A673 (cell line): Measurements from ENCODE around the gene BSCL2. TPM values are rescaled to one million over a fixed set of nuclear protein-coding genes. Genes with fewer than 3 reads are reported as not detected.
A peak's percentile ranks its signal among the peaks of the same experiment; 100 is the strongest.

Experiments used
- BruUV-seq: library from RNA; stranded (reverse); fragments of 400-500 nt; replicated peaks from 2 replicates; lab custom pipeline; 2021; lab: Mats Ljungman, UMichigan
- CTCF ChIA-PET: fragments of 300-600 bp; sonication (Branson Sonifier 250); formaldehyde crosslinking; loops from one replicate; lab custom pipeline; 2022; ENCODE audit warnings: antibody characterized with exemption; lab: Charles Lee
- POLR2A ChIA-PET: fragments of 300-600 bp; sonication (Branson Sonifier 250); formaldehyde crosslinking; loops from one replicate; lab custom pipeline; 2022; ENCODE audit warnings: antibody characterized with exemption; ENCODE audit not compliant: low non-redundant PET; lab: Charles Lee
- DNase-seq: peaks from one replicate; pipeline ENCODE4 v3.0.0-alpha.2; 2015; ENCODE audit warnings: low spot score
- H3K27ac ChIP-seq: fragments of 200-600 bp; sonication (generic); 2 replicates; pipeline ENCODE4 v1.5.1; 2016; ENCODE audit warnings: mixed run types, low read depth, mild to moderate bottlenecking, mixed read lengths, antibody characterized with exemption, low read length; ENCODE audit not compliant: poor library complexity, severe bottlenecking
- H3K27me3 ChIP-seq: fragments of 200-600 bp; sonication (generic); replicated peaks from 2 replicates; pipeline ENCODE4 v1.6.1; 2017; ENCODE audit warnings: mixed run types, low read depth, mild to moderate bottlenecking, mixed read lengths, antibody characterized with exemption, low read length; ENCODE audit not compliant: insufficient read depth, poor library complexity
- H3K36me3 ChIP-seq: fragments of 200-600 bp; sonication (generic); 2 replicates; pipeline ENCODE4 v1.6.1; 2016; ENCODE audit warnings: mixed run types, mild to moderate bottlenecking, mixed read lengths, antibody characterized with exemption, low read length; ENCODE audit not compliant: insufficient read depth, poor library complexity, severe bottlenecking
- H3K4me1 ChIP-seq: fragments of 200-600 bp; sonication (generic); 2 replicates; pipeline ENCODE4 v1.6.1; 2017; ENCODE audit warnings: mixed run types, mild to moderate bottlenecking, mixed read lengths, antibody characterized with exemption, low read length; ENCODE audit not compliant: insufficient read depth, poor library complexity, severe bottlenecking
- H3K4me3 ChIP-seq: fragments of 200-600 bp; sonication (generic); 2 replicates; pipeline ENCODE4 v1.5.1; 2016; ENCODE audit warnings: low read depth, mixed run types, mild to moderate bottlenecking, mixed read lengths, low read length; ENCODE audit not compliant: poor library complexity, severe bottlenecking
- H3K9me3 ChIP-seq: fragments of 200-600 bp; sonication (generic); 2 replicates; pipeline ENCODE4 v1.6.1; 2016; ENCODE audit warnings: mixed run types, low read depth, mild to moderate bottlenecking, mixed read lengths, antibody characterized with exemption, low read length; ENCODE audit not compliant: poor library complexity, severe bottlenecking
- EZH2 ChIP-seq: fragments of 200-600 bp; sonication (generic); IDR thresholded peaks from 2 replicates; pipeline ENCODE4 v1.6.1; 2017; ENCODE audit warnings: borderline replicate concordance, low read depth, mild to moderate bottlenecking, mixed read lengths, antibody characterized with exemption, low read length; ENCODE audit not compliant: poor library complexity, severe bottlenecking
- intact Hi-C: fragments of 100-400 bp; cut with micrococcal nuclease; formaldehyde crosslinking; loops from one replicate; pipeline ENCODE4 v1.10.0; 2022; ENCODE audit not compliant: unreplicated experiment
- total RNA-seq: library from RNA; stranded (reverse); gene quantifications from 2 replicates; pipeline ENCODE4 v1.2.3, GENCODE V29; 2021
- TF ChIP-seq, protein P1 (sequence below): fragments of 300-800, 200-600 bp; sonication (generic); conservative IDR thresholded peaks from 2 replicates; pipeline ENCODE4 v1.5.1; 2017; ENCODE audit warnings: low read depth, mild to moderate bottlenecking, antibody characterized with exemption, low read length, moderate library complexity, mixed read lengths

The BSCL2 gene
- total RNA-seq, 1 experiment from 2014 or later, result 123 TPM

- intact Hi-C loops, result no loop called here
- ChIA-PET POLR2A (no interaction called here), CTCF (no interaction called here)
- Histone ChIP-seq H3K36me3 (peaks cover 79% of the 10 kb centered on the region), H3K4me1 (peaks cover 17% of the 10 kb centered on the region), H3K4me3 (no peak overlapping the region), H3K9me3 (no peaks in the 10 kb centered on the region), H3K27me3 (no peaks in the 10 kb centered on the region), H3K27ac (peak overlapping the region; percentile 33)
- no TSS peak for BruUV-seq
- no peak for DNase-seq
- TF ChIP-seq EZH2, result no peak
- TF ChIP-seq, protein P1, sequence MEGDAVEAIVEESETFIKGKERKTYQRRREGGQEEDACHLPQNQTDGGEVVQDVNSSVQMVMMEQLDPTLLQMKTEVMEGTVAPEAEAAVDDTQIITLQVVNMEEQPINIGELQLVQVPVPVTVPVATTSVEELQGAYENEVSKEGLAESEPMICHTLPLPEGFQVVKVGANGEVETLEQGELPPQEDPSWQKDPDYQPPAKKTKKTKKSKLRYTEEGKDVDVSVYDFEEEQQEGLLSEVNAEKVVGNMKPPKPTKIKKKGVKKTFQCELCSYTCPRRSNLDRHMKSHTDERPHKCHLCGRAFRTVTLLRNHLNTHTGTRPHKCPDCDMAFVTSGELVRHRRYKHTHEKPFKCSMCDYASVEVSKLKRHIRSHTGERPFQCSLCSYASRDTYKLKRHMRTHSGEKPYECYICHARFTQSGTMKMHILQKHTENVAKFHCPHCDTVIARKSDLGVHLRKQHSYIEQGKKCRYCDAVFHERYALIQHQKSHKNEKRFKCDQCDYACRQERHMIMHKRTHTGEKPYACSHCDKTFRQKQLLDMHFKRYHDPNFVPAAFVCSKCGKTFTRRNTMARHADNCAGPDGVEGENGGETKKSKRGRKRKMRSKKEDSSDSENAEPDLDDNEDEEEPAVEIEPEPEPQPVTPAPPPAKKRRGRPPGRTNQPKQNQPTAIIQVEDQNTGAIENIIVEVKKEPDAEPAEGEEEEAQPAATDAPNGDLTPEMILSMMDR, result no peak
Measured at GRCh38 chr11:62713343-62713742, 6.1 kb upstream of the BSCL2 start.

DNA sequence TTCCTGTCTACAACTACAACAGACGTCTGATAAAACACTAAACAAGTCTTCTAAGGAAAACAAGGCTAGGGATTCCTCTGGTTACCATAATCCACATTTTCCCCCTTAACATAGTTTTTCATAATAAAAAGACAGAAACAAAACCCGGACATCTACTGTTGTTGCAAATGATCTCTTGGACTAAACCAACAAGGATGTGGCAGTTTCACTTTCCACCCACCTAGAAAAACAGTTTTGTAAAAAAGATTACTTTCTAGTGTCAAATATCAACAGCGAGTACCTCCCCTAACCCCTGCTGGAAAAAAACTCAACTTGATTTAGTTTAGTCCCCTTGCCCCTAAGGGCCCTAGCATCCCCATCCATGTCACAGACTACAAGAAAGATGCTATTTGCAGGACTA lies 5.6 kb upstream of the BSCL2 start:
- DNase-seq, result no peak
- TF ChIP-seq, protein P1, result no peak
- no peak for TF ChIP-seq EZH2
- Histone ChIP-seq H3K27me3 (no peaks in the 10 kb centered on the region), H3K27ac (peak overlapping the region; percentile 33), H3K36me3 (peaks cover 74% of the 10 kb centered on the region), H3K9me3 (no peaks in the 10 kb centered on the region), H3K4me1 (peaks cover 18% of the 10 kb centered on the region), H3K4me3 (no peak overlapping the region)
- TSS peak; percentile 56 for BruUV-seq
- ChIA-PET CTCF (no interaction called here), POLR2A (no interaction called here)
- intact Hi-C loops, result no loop called here

GRCh38 chr11:62712276-62712812 lies 5.1 kb upstream of the BSCL2 start:
- TF ChIP-seq, protein P1, result no peak
- no peak for TF ChIP-seq EZH2
- Histone ChIP-seq H3K27me3 (no peaks in the 10 kb centered on the region), H3K36me3 (peaks cover 69% of the 10 kb centered on the region), H3K9me3 (no peaks in the 10 kb centered on the region), H3K4me3 (no peak overlapping the region), H3K4me1 (peaks cover 19% of the 10 kb centered on the region), H3K27ac (peak overlapping the region; percentile 33)
- POLR2A ChIA-PET, result no interaction called here
- DNase-seq, result no peak
- intact Hi-C loops, result no loop called here
- CTCF ChIA-PET, result no interaction called here
- BruUV-seq, result no TSS peak
